ENCODE results near the gene DOK6. TPM values are rescaled to one million over a fixed set of nuclear protein-coding genes. Genes with fewer than 3 reads are reported as not detected.

Gene DOK6
- total RNA-seq (2011; cell fraction: chromatin; rRNA removed; ENCODE audit: low replicate concordance), result not detected in 2 replicates
- not detected in 2 replicates for total RNA-seq (2011; cell fraction: nucleolus; rRNA removed)
- not detected in 2 replicates for total RNA-seq (2011; cell fraction: nucleoplasm; rRNA removed)
- total RNA-seq (2014; rRNA removed) (not detected in 2 replicates), total RNA-seq (2014; rRNA removed; fragmentation: Illumina TruSeq; extraction: Trizol) (not detected in 2 replicates), total RNA-seq (2015; rRNA removed; fragmentation: Illumina TruSeq; extraction: Trizol) (not detected in 2 replicates), total RNA-seq (2021) (not detected in 2 replicates), polyA plus RNA-seq (2011; rRNA removed) (not detected in 2 replicates), polyA plus RNA-seq (2014; fragmentation: Illumina TruSeq; extraction: Trizol) (not detected in 2 replicates), polyA plus RNA-seq (2014; fragmentation: Nextera tagmentation; extraction: Ambion mirVana) (not detected), polyA plus RNA-seq (2014; rRNA removed) (not detected in 2 replicates), polyA minus RNA-seq (2011; rRNA and poly(A)+ RNA removed) (not detected in 2 replicates), Bru-seq, nascent RNA (percentile 1 among the genes with signal in this experiment), BruChase-seq, experiment 1, labeled RNA remaining after a 2-hour chase (percentile 1 among the genes with signal in this experiment), BruChase-seq, experiment 2, labeled RNA remaining after a 6-hour chase (percentile 1 among the genes with signal in this experiment)
- not detected in 2 replicates for polyA plus RNA-seq (2011; cell fraction: cytosol; rRNA removed)
- polyA plus RNA-seq (2011; cell fraction: nucleus; rRNA removed), result not detected in 2 replicates
- polyA plus RNA-seq (2012), result 0.01 TPM in 1 of 2 replicates, not detected in the other
- not detected in 2 replicates for polyA minus RNA-seq (2011; cell fraction: cytosol; rRNA and poly(A)+ RNA removed)
- polyA minus RNA-seq (2011; cell fraction: nucleus; rRNA and poly(A)+ RNA removed), result not detected in 2 replicates
- long read RNA-seq, experiment 1, result 0 reads
- long read RNA-seq, experiment 2, result 0 reads
- long read RNA-seq, experiment 3, result 0 reads

DNA sequence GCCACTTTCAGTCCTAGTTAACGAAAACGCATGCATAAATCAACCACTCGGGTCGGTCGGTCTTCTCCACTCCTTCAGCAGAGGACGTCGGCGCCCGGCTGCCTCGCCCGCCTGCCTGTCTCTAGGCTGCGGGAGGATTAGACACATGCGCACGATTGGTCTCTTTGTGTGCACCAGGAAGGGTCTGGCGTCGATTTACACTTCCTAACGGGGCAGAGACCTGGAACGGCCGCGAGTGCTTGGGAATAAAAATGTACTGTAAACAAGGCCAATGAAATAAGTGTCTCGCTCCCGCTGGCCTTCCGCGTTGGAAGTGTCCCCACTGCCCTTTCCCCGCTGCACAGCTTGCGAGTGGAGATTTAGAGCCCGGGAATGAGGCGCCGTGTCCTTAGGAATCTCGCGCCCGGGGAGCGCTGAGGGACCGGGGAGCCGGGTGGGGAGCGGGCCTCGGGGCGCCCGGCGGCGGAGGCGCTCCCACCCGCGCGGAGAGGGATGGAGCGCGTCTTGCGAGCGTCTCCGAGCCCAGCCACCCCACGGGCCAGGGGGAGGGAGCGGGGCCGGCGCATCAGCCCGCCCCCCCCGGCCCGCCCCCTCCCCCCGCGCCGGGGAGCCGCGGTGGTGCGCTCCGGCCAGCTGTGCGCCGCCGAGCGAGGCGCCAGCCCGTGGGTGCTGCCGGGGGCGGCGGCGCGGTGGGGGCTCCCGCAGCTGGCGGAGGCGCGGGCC, at the start of gene DOK6:
TSS of gene DOK6 (plus strand) at position 636 of the 723 bp plus-strand sequence.
- no peaks in the 10 kb centered on the region for H4K20me1 ChIP-seq (replicated peaks; ENCODE audit: control insufficient read depth, insufficient read depth, low read length)
- H3K4me3 ChIP-seq, result no peak within 1 kb of the TSS
- H2AFZ ChIP-seq (ENCODE audit: low read depth, low read length), result no peak within 1 kb of the TSS
- H3K27me3 ChIP-seq (ENCODE audit: control insufficient read depth in 2 of 2, insufficient read depth in 2 of 2, low read length in 2 of 2), result no peaks in the 10 kb centered on the region
- BruUV-seq (replicated peaks), result no TSS peak
- H3K9me3 ChIP-seq (replicated peaks; ENCODE audit: control insufficient read depth, insufficient read depth, low read depth, low read length), result no peaks in the 10 kb centered on the region
- H3K9me1 ChIP-seq (ENCODE audit: control insufficient read depth, insufficient read depth, low read length), result no peaks in the 10 kb centered on the region
- POLR2A ChIA-PET, result no interaction called here
- intact Hi-C loops (cut with micrococcal nuclease), result no loop called here
- CTCF ChIA-PET (ENCODE audit: low intra/inter-chr PET ratio), result no interaction called here
- no peak within 1 kb of the TSS for H3K9ac ChIP-seq (ENCODE audit: insufficient read depth in 1 of 2, low read depth in 2 of 2, low read length in 2 of 2)
- FAIRE-seq, result no peak
- no peaks in the 10 kb centered on the region for H3K4me1 ChIP-seq (replicated peaks in 1 of 2; ENCODE audit: control insufficient read depth in 2 of 2, insufficient read depth in 2 of 2, low read length in 2 of 2)
- H3K79me2 ChIP-seq (ENCODE audit: control insufficient read depth, insufficient read depth, low read length), result no peaks in the 10 kb centered on the region
- DNase-seq (ENCODE audit: extremely low read depth in 1 of 4, low spot score in 3 of 4), result no peak
- in situ Hi-C loops (cut with MboI), result no loop called here
- H3K36me3 ChIP-seq (ENCODE audit: control insufficient read depth, insufficient read depth, low read length), result no peaks in the 10 kb centered on the region
- H3K27ac ChIP-seq (ENCODE audit: extremely low read depth, low read depth, low read length), result no peak within 1 kb of the TSS
- 10% methylated on average over 28 of the region's 79 CpGs for WGBS (ENCODE audit: insufficient coverage, low coverage, missing lambda C conversion rate)
- no peak for ATAC-seq
- no peak within 1 kb of the TSS for H3K4me2 ChIP-seq (ENCODE audit: insufficient read depth, low read length)
- no peak for TF ChIP-seq ZNF79 (CRISPR knock-in tag; IDR thresholded peaks at IDR 0.05; ENCODE audit: low read depth)
- no peak for TF ChIP-seq TAF9B (IDR thresholded peaks at IDR 0.05; ENCODE audit: partially characterized antibody)
- no peak for TF ChIP-seq CBFA2T3 (IDR thresholded peaks at IDR 0.05)
- no peak for TF ChIP-seq SMARCE1 (IDR thresholded peaks at IDR 0.05)
- TF ChIP-seq CREB1 (IDR thresholded peaks at IDR 0.05), result no peak
- TF ChIP-seq CREB1 (CRISPR knock-in tag; IDR thresholded peaks at IDR 0.05), result no peak
- no peak for TF ChIP-seq BDP1 (IDR thresholded peaks at IDR 0.05; ENCODE audit: insufficient read depth, insufficient read length)
- no peak for TF ChIP-seq RNF2 (IDR thresholded peaks at IDR 0.05)
- TF ChIP-seq HMG20A (CRISPR knock-in tag; conservative IDR thresholded peaks at IDR 0.05), result no peak
- TF ChIP-seq NR2C2 (CRISPR knock-in tag; IDR thresholded peaks at IDR 0.05), result no peak
- no peak for TF ChIP-seq NR2C2 (tag; IDR thresholded peaks at IDR 0.05)
